Measurements from ENCODE around the gene SRPK2.

The SRPK2 gene

GRCh38 chr7:105257338-105257737 is 131.4 kb downstream of the SRPK2 start:
- Histone ChIP-seq H3K27ac (ENCODE audit: poor library complexity, severe bottlenecking) (peak overlapping the region; percentile 11), H3K27me3 (ENCODE audit: insufficient read depth, poor library complexity, severe bottlenecking) (no peaks in the 10 kb centered on the region)

DNA sequence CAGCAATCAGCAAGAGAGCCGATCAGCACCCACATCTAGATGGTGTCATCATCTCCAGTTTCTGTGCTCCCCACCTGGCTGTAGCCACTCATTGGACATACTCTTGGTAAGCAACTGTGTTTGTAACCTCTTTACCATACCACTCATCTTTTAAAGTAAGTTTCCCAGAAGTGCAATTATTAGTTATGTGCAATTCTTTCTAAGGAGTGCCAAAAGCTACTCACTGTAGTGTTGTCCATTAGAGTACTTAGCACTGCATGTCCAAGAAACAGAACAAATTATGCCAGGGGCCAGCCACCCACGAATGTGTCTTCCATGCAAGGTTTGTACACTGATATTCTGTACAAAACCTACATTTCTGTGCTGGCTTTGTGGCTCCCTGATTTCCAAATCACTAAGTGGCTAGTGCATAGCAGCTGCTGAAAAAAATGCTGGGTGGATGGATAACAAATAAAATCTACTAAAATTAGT is 131.9 kb downstream of the SRPK2 start:
- Histone ChIP-seq H3K27ac (ENCODE audit: poor library complexity, severe bottlenecking) (peak overlapping the region; percentile 11), H3K9me3 (ENCODE audit: severe bottlenecking) (no peaks in the 10 kb centered on the region), H3K27me3 (ENCODE audit: insufficient read depth, poor library complexity, severe bottlenecking) (no peaks in the 10 kb centered on the region), H3K36me3 (ENCODE audit: low read depth) (no peaks in the 10 kb centered on the region; the same call in 1 of the 2 replicates), H3K4me3 (ENCODE audit: severe bottlenecking) (no peak overlapping the region), H3K4me1 (ENCODE audit: insufficient read depth, poor library complexity, severe bottlenecking) (peaks cover 16% of the 10 kb centered on the region)
- ATAC-seq (ENCODE audit: low read depth), result no peak
- no peak for TF ChIP-seq CTCF (IDR thresholded peaks at IDR 0.05; ENCODE audit: poor library complexity, severe bottlenecking)
- DNase-seq (ENCODE audit: low spot score), result no peak

More at GRCh38 chr7:105257338-105257737, 131.4 kb downstream of the SRPK2 start:
- DNase-seq (ENCODE audit: low spot score), result no peak
- H3K4me1 ChIP-seq (ENCODE audit: insufficient read depth, poor library complexity, severe bottlenecking), result peaks cover 17% of the 10 kb centered on the region
- no peak for TF ChIP-seq CTCF (IDR thresholded peaks at IDR 0.05; ENCODE audit: poor library complexity, severe bottlenecking)
- ATAC-seq (ENCODE audit: low read depth), result peak; percentile 60
- no peaks in the 10 kb centered on the region; the same call in 1 of the 2 replicates for H3K36me3 ChIP-seq (ENCODE audit: low read depth)
- no peak overlapping the region for H3K4me3 ChIP-seq (ENCODE audit: severe bottlenecking)
- H3K9me3 ChIP-seq (ENCODE audit: severe bottlenecking), result no peaks in the 10 kb centered on the region

DNA sequence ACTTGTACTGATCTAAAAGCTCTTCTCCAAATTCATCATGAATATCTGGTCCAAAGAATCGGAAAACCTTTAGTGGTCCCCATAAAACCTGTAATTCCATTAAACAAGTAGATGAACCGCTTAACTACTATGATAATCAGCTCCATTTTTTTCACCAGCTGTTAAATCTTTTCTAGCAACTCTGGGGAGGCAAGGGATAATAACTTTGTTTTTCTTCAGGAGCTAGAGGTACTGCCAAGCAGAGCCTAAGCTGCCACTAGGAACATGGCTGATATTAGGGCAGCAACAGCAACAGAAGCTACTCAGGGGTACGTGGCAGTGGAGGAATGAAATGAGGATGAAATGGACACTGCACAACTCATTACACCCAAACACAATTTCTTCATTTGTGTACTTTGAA is 138.0 kb downstream of the SRPK2 start:
- Histone ChIP-seq H3K27me3 (ENCODE audit: insufficient read depth, poor library complexity, severe bottlenecking) (no peaks in the 10 kb centered on the region), H3K4me1 (ENCODE audit: insufficient read depth, poor library complexity, severe bottlenecking) (peaks cover 3% of the 10 kb centered on the region), H3K27ac (ENCODE audit: poor library complexity, severe bottlenecking) (no peak overlapping the region), H3K36me3 (ENCODE audit: low read depth) (no peaks in the 10 kb centered on the region; the same call in 1 of the 2 replicates), H3K9me3 (ENCODE audit: severe bottlenecking) (no peaks in the 10 kb centered on the region), H3K4me3 (ENCODE audit: severe bottlenecking) (no peak overlapping the region)
- ATAC-seq (ENCODE audit: low read depth) (no peak), DNase-seq (ENCODE audit: low spot score) (no peak)
- TF ChIP-seq CTCF (IDR thresholded peaks at IDR 0.05; ENCODE audit: poor library complexity, severe bottlenecking), result no peak

DNA sequence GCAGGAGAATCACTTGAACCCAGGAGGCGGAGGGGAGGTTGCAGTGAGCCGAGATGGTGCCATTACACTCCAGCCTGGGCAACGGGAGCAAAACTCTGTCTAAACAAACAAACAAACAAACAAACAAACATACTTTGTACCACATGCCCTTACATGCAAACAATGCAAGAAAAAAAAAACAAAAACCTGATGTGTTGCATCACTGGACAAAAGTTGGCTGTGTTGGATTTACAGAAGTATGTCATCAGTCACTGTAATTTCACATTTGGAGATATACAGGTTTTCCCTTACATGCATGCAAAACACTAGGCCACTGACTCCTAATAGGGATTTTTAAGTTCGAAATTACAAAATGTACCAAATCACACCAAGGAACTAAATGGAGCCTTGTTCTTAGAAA is 138.5 kb downstream of the SRPK2 start:
- no peaks in the 10 kb centered on the region for H3K9me3 ChIP-seq (ENCODE audit: severe bottlenecking)
- ATAC-seq (ENCODE audit: low read depth), result no peak
- H3K27ac ChIP-seq (ENCODE audit: poor library complexity, severe bottlenecking), result no peak overlapping the region
- H3K36me3 ChIP-seq (ENCODE audit: low read depth), result no peaks in the 10 kb centered on the region; the same call in 1 of the 2 replicates
- DNase-seq (ENCODE audit: low spot score), result no peak
- H3K4me1 ChIP-seq (ENCODE audit: insufficient read depth, poor library complexity, severe bottlenecking), result peaks cover 3% of the 10 kb centered on the region
- no peak for TF ChIP-seq CTCF (IDR thresholded peaks at IDR 0.05; ENCODE audit: poor library complexity, severe bottlenecking)
- no peak overlapping the region for H3K4me3 ChIP-seq (ENCODE audit: severe bottlenecking)
- H3K27me3 ChIP-seq (ENCODE audit: insufficient read depth, poor library complexity, severe bottlenecking), result no peaks in the 10 kb centered on the region

DNA sequence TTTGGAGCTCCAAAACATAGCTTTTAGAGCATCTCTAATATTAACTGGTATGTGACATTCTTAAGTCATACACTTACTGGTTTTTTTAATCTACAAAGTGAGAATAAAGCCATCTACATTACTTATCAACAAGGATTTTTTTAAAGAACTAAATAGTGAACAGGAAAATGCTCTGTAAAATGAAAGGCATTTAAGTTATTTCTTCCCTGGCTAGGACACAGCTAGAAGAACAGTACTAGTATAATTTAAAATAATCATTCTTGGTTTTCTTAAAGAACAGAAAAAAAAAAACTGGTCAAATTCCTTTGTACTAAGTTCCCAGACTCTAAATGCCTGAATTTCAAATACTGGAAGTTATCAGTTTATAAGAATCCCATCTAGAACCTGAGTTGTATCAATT is 139.5 kb downstream of the SRPK2 start:
- H3K9me3 ChIP-seq (ENCODE audit: severe bottlenecking), result no peaks in the 10 kb centered on the region
- ATAC-seq (ENCODE audit: low read depth) (no peak), DNase-seq (ENCODE audit: low spot score) (no peak)
- no peaks in the 10 kb centered on the region; the same call in 1 of the 2 replicates for H3K36me3 ChIP-seq (ENCODE audit: low read depth)
- no peak overlapping the region for H3K27ac ChIP-seq (ENCODE audit: poor library complexity, severe bottlenecking)
- peaks cover 3% of the 10 kb centered on the region for H3K4me1 ChIP-seq (ENCODE audit: insufficient read depth, poor library complexity, severe bottlenecking)
- H3K27me3 ChIP-seq (ENCODE audit: insufficient read depth, poor library complexity, severe bottlenecking), result no peaks in the 10 kb centered on the region
- no peak for TF ChIP-seq CTCF (IDR thresholded peaks at IDR 0.05; ENCODE audit: poor library complexity, severe bottlenecking)
- no peak overlapping the region for H3K4me3 ChIP-seq (ENCODE audit: severe bottlenecking)
